HCT116 (cell line): ENCODE measurements around the gene EYA2. TPM values are rescaled to one million over a fixed set of nuclear protein-coding genes. Genes with fewer than 3 reads are reported as not detected.

Experiments
- ATAC-seq: fragments of 200-7000 bp; cut with Tn5 transposase; 2 replicates; pipeline ENCODE4 v1.9.1; 2020; ENCODE audit warnings: mild to moderate bottlenecking, moderate library complexity
- BruUV-seq: library from RNA; stranded (reverse); fragments of 400-500 nt; replicated peaks from 2 replicates; lab custom pipeline; 2021; lab: Mats Ljungman, UMichigan
- CTCF ChIA-PET: fragments of 300-600 bp; sonication (Branson Sonifier 250); formaldehyde crosslinking; loops from one replicate; lab custom pipeline; 2021; ENCODE audit warnings: antibody characterized with exemption; lab: Charles Lee
- POLR2A ChIA-PET: fragments of 300-600, 350-600 bp; sonication (Branson Sonifier 250); formaldehyde crosslinking; loops from one replicate; lab custom pipeline; 2021; ENCODE audit warnings: antibody characterized with exemption; lab: Charles Lee
- RAD21 ChIA-PET, 2 experiments: fragments of 300-600 bp; sonication (Branson Sonifier 250); formaldehyde crosslinking; loops; one replicate each; lab custom pipeline; 2023; ENCODE audit warnings: low total read pairs in 2 of 2; ENCODE audit not compliant: uncharacterized antibody in 2 of 2, unreplicated experiment in 2 of 2, low non-redundant PET in 1 of 2; lab: Charles Lee
- DNase-seq: peaks from one replicate; pipeline ENCODE4 v3.0.0-alpha.2; 2010; ENCODE audit warnings: low read depth, low spot score
- H2AFZ ChIP-seq: fragments of 200-600 bp; shearing (Covaris generic), sonication (generic); 2 replicates; pipeline ENCODE4 v1.6.1; 2017; ENCODE audit warnings: low read depth, mixed run types, mixed read lengths, antibody characterized with exemption, low read length; ENCODE audit not compliant: poor library complexity, severe bottlenecking
- H3K27ac ChIP-seq: 2 replicates; pipeline ENCODE4 v1.5.1; 2012; ENCODE audit warnings: low read depth, low read length
- H3K27me3 ChIP-seq: fragments of 200-600 bp; sonication (generic); 2 replicates; pipeline ENCODE4 v1.6.1; 2016; ENCODE audit warnings: mixed run types, low read length, mixed read lengths; ENCODE audit not compliant: insufficient read depth
- H3K36me3 ChIP-seq, 2 experiments: fragments of 200-500 bp in 1 of 2; fragments of 200-600 bp in 1 of 2; sonication (Bioruptor generic) in 1 of 2; sonication (generic) in 1 of 2; 2 replicates each; pipeline versions ENCODE4 v1.5.1 to v1.6.1; 2014 to 2016; ENCODE audit warnings: low read length in 2 of 2, inconsistent platforms in 1 of 2, mixed read lengths in 1 of 2, mixed run types in 1 of 2; ENCODE audit not compliant: insufficient read depth in 2 of 2, control insufficient read depth in 1 of 2
- H3K4me1 ChIP-seq, 2 experiments: fragments of 200-600 bp in 1 of 2; sonication (generic) in 1 of 2; 2 replicates each; pipeline versions ENCODE4 v1.5.1 to v1.6.1; 2012 to 2017; ENCODE audit warnings: low read length in 2 of 2, inconsistent platforms in 1 of 2, mild to moderate bottlenecking in 1 of 2, mixed read lengths in 1 of 2, mixed run types in 1 of 2, moderate library complexity in 1 of 2; ENCODE audit not compliant: insufficient read depth in 2 of 2, control insufficient read depth in 1 of 2
- H3K4me2 ChIP-seq: fragments of 200-600 bp; sonication (generic); 2 replicates; pipeline ENCODE4 v1.6.1; 2017; ENCODE audit warnings: mixed run types, low read length, mixed read lengths
- H3K4me3 ChIP-seq, 2 experiments: fragments of 200-600 bp in 1 of 2; sonication (generic) in 1 of 2; replicated peaks in 1 of 2; 2 replicates each; pipeline ENCODE4 v1.5.1; 2011 to 2016; ENCODE audit warnings: low read length in 2 of 2, control low read depth in 1 of 2, low read depth in 1 of 2, mild to moderate bottlenecking in 1 of 2, mixed read lengths in 1 of 2, mixed run types in 1 of 2
- H3K79me2 ChIP-seq: fragments of 200-600 bp; sonication (generic); 2 replicates; pipeline ENCODE4 v1.6.1; 2017; ENCODE audit warnings: mild to moderate bottlenecking, mixed run types, low read length, moderate library complexity, mixed read lengths; ENCODE audit not compliant: insufficient read depth
- H3K9ac ChIP-seq: fragments of 200-600 bp; sonication (generic); 2 replicates; pipeline ENCODE4 v1.6.1; 2016; ENCODE audit warnings: low read length, mixed read lengths
- H3K9me2 ChIP-seq: fragments of 200-600 bp; sonication (generic), shearing (Covaris generic); 2 replicates; pipeline ENCODE4 v1.6.1; 2017; ENCODE audit warnings: mixed run types, mild to moderate bottlenecking, moderate library complexity; ENCODE audit not compliant: insufficient read depth
- H3K9me3 ChIP-seq, 2 experiments: fragments of 200-500 bp in 1 of 2; fragments of 200-600 bp in 1 of 2; sonication (Bioruptor generic) in 1 of 2; sonication (generic) in 1 of 2; 2 replicates each; pipeline ENCODE4 v1.6.1; 2014 to 2017; ENCODE audit warnings: low read length in 2 of 2, mixed read lengths in 2 of 2, inconsistent platforms in 1 of 2, low read depth in 1 of 2, mild to moderate bottlenecking in 1 of 2, mixed run types in 1 of 2, moderate library complexity in 1 of 2; ENCODE audit not compliant: control insufficient read depth in 1 of 2, insufficient read depth in 1 of 2
- H4K20me1 ChIP-seq: fragments of 200-600 bp; sonication (generic), shearing (Covaris generic); 2 replicates; pipeline ENCODE4 v1.6.1; 2017; ENCODE audit warnings: mixed run types, mild to moderate bottlenecking, moderate library complexity; ENCODE audit not compliant: insufficient read depth
- CBX3 ChIP-seq: IDR thresholded peaks from 2 replicates; pipeline ENCODE4 v1.6.1; 2012; ENCODE audit warnings: low read depth
- CEBPB ChIP-seq: IDR thresholded peaks from 2 replicates; pipeline ENCODE4 v1.6.1; 2012; ENCODE audit warnings: low read depth
- EGR1 ChIP-seq: IDR thresholded peaks from 2 replicates; pipeline ENCODE4 v1.6.1; 2012; ENCODE audit warnings: low read depth
- ELF1 ChIP-seq: IDR thresholded peaks from 2 replicates; pipeline ENCODE4 v1.6.1; 2012; ENCODE audit warnings: low read depth, borderline replicate concordance
- EZH2 ChIP-seq: fragments of 200-600 bp; sonication (generic); IDR thresholded peaks from 2 replicates; pipeline ENCODE4 v1.6.1; 2017; ENCODE audit warnings: antibody characterized with exemption, mixed run types
- EZH2phosphoT487 ChIP-seq: fragments of 200-600 bp; IDR thresholded peaks from 2 replicates; pipeline ENCODE4 v1.6.1; 2018; ENCODE audit warnings: antibody characterized with exemption, borderline replicate concordance
- POLR2A ChIP-seq: IDR thresholded peaks from 2 replicates; pipeline ENCODE4 v1.7.0; 2011; ENCODE audit warnings: borderline replicate concordance; ENCODE audit not compliant: insufficient read depth, insufficient read length; ENCODE audit errors: extremely low read depth
- SRF ChIP-seq: IDR thresholded peaks from 2 replicates; pipeline ENCODE4 v1.6.1; 2012; ENCODE audit warnings: low read depth
- TCF7L2 ChIP-seq: IDR thresholded peaks from 2 replicates; pipeline ENCODE4 v1.7.0; 2011; ENCODE audit warnings: borderline replicate concordance, inconsistent platforms; ENCODE audit not compliant: insufficient read depth, insufficient read length; ENCODE audit errors: extremely low read depth
- ZFX ChIP-seq: fragments of 450-650 bp; IDR thresholded peaks from 2 replicates; pipeline ENCODE4 v1.6.1; 2017
- intact Hi-C: fragments of 100-400 bp; cut with micrococcal nuclease; formaldehyde crosslinking; loops from 2 replicates; pipeline ENCODE4 v1.10.0; 2022
- total RNA-seq: library from RNA; stranded (reverse); gene quantifications from one replicate; pipeline ENCODE4 v1.2.1, GENCODE V29; 2021; ENCODE audit not compliant: unreplicated experiment
- TF ChIP-seq, protein P1 (sequence below): IDR thresholded peaks from 2 replicates; pipeline ENCODE4 v1.6.1; 2011; ENCODE audit warnings: mild to moderate bottlenecking, low read length, moderate library complexity; ENCODE audit not compliant: insufficient replicate concordance; ENCODE audit errors: extremely low read depth

EYA2 gene
- total RNA-seq, 1 experiment from 2014 or later, result not detected

DNA sequence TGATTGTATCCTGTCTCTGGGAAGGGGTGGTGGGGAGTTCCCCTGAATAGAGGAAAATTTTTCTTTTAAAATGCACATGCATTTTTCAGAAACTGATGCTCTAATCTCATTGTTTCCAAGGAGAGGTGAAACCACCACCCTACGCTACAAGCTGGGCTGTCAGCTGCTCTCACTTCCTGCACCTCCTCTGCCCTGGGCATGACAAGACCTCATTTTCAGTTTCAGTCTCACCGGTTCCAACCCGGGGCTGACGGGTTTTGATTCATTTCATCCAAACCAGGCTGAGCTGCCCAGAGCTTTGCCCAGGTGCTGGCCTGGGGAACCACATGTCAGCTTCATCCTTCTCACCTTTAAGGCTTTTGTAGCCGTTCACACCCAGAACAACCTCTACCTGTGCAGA is 99.7 kb downstream of the EYA2 start:
- Histone ChIP-seq H3K9me3 (no peaks in the 10 kb centered on the region), H3K4me3 (no peak overlapping the region), H4K20me1 (no peaks in the 10 kb centered on the region), H3K79me2 (no peaks in the 10 kb centered on the region), H2AFZ (no peak overlapping the region), H3K27ac (no peak overlapping the region), H3K9ac (no peak overlapping the region), H3K4me1 (no peaks in the 10 kb centered on the region), H3K27me3 (peaks cover 22% of the 10 kb centered on the region), H3K9me2 (no peaks in the 10 kb centered on the region), H3K4me2 (no peak overlapping the region), H3K36me3 (no peaks in the 10 kb centered on the region)
- ATAC-seq (no peak), DNase-seq (no peak)
- intact Hi-C loops, result no loop called here
- POLR2A ChIA-PET, result no interaction called here
- RAD21 ChIA-PET, result no interaction called here
- no TSS peak for BruUV-seq
- TF ChIP-seq EZH2 (no peak), ZFX (no peak), SRF (no peak), POLR2A (no peak), CBX3 (no peak), ELF1 (no peak), TCF7L2 (no peak), EGR1 (no peak), EZH2phosphoT487 (no peak), CEBPB (no peak)
- TF ChIP-seq, protein P1, sequence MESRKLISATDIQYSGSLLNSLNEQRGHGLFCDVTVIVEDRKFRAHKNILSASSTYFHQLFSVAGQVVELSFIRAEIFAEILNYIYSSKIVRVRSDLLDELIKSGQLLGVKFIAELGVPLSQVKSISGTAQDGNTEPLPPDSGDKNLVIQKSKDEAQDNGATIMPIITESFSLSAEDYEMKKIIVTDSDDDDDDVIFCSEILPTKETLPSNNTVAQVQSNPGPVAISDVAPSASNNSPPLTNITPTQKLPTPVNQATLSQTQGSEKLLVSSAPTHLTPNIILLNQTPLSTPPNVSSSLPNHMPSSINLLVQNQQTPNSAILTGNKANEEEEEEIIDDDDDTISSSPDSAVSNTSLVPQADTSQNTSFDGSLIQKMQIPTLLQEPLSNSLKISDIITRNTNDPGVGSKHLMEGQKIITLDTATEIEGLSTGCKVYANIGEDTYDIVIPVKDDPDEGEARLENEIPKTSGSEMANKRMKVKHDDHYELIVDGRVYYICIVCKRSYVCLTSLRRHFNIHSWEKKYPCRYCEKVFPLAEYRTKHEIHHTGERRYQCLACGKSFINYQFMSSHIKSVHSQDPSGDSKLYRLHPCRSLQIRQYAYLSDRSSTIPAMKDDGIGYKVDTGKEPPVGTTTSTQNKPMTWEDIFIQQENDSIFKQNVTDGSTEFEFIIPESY, result no peak
- CTCF ChIA-PET, result no interaction called here
